ENCODE data around the gene UNC13B.

DNA sequence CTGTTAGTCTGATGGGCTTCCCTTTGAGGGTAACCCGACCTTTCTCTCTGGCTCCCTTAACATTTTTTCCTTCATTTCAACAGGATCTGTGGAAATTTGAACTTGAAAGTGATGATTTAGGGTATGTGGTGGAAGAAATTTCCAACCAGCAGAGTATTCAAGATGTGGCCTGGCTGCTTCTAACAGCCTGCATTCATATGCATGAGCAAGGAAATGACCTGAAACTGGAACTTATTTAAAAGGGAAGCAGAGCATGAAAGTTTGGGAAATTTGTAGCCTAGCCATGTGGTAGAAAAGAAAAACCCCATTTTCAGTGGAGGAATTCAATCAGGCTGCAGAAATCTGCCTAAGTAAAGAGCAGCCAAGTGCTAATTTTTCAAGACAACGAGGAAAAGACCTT lies 41.7 kb downstream of the UNC13B start:
- TF ChIP-seq ZNF41 (CRISPR knock-in tag; conservative IDR thresholded peaks at IDR 0.05) (no peak), TBL1XR1 (IDR thresholded peaks at IDR 0.05; ENCODE audit: low read length in 2 of 2) (no peak), MED1 (CRISPR knock-in tag; IDR thresholded peaks at IDR 0.05; ENCODE audit: borderline replicate concordance) (no peak), CBX2 (IDR thresholded peaks at IDR 0.05; ENCODE audit: insufficient read depth, low read length, poor library complexity, severe bottlenecking) (no peak), IRF1 (CRISPR knock-in tag; IDR thresholded peaks at IDR 0.05; ENCODE audit: borderline replicate concordance) (no peak), EP300 (IDR thresholded peaks at IDR 0.05; ENCODE audit: low read length) (no peak), MAX (CRISPR knock-in tag; IDR thresholded peaks at IDR 0.05) (no peak), DACH1 (IDR thresholded peaks at IDR 0.05; ENCODE audit: partially characterized antibody) (no peak), TFE3 (CRISPR knock-in tag; IDR thresholded peaks at IDR 0.05) (no peak), ZBTB40 (IDR thresholded peaks at IDR 0.05) (no peak), ZBTB40 (CRISPR knock-in tag; IDR thresholded peaks at IDR 0.05) (no peak)
- TF ChIP-seq, protein P1, sequence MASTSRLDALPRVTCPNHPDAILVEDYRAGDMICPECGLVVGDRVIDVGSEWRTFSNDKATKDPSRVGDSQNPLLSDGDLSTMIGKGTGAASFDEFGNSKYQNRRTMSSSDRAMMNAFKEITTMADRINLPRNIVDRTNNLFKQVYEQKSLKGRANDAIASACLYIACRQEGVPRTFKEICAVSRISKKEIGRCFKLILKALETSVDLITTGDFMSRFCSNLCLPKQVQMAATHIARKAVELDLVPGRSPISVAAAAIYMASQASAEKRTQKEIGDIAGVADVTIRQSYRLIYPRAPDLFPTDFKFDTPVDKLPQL (IDR thresholded peaks at IDR 0.05; ENCODE audit: extremely low read depth, insufficient read length) = no peak
- TF ChIP-seq, protein P2, sequence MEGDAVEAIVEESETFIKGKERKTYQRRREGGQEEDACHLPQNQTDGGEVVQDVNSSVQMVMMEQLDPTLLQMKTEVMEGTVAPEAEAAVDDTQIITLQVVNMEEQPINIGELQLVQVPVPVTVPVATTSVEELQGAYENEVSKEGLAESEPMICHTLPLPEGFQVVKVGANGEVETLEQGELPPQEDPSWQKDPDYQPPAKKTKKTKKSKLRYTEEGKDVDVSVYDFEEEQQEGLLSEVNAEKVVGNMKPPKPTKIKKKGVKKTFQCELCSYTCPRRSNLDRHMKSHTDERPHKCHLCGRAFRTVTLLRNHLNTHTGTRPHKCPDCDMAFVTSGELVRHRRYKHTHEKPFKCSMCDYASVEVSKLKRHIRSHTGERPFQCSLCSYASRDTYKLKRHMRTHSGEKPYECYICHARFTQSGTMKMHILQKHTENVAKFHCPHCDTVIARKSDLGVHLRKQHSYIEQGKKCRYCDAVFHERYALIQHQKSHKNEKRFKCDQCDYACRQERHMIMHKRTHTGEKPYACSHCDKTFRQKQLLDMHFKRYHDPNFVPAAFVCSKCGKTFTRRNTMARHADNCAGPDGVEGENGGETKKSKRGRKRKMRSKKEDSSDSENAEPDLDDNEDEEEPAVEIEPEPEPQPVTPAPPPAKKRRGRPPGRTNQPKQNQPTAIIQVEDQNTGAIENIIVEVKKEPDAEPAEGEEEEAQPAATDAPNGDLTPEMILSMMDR (IDR thresholded peaks at IDR 0.05 in 2 of 3, conservative IDR thresholded peaks at IDR 0.05 in 1 of 3; ENCODE audit: insufficient read depth in 2 of 3, low read depth in 1 of 3, low read length in 3 of 3) = no peak
